NCI-H524 (cell line): ENCODE measurements around the gene PRKAR1B.
A peak's percentile ranks its signal among the peaks of the same experiment; 100 is the strongest.

ENCODE experiments used
- DNase-seq, 2 experiments: peaks; one replicate each; lab custom pipeline; 2025; lab: John Stamatoyannopoulos, UW

PRKAR1B gene

GRCh38 chr7:727104-727805 lies at the start of gene PRKAR1B:
Gene PRKAR1B, minus strand, starts transcription at chr7:727281. Its CDS starts 15,776 bp downstream, at chr7:711505.
- peak in 1 of 2 experiments; percentile 11 for DNase-seq

- DNase-seq = no peak
Measured at GRCh38 chr7:776381-776780, 49.3 kb upstream of the PRKAR1B start.

GRCh38 chr7:774161-775109 lies 47.4 kb upstream of the PRKAR1B start:
- DNase-seq = peak in 1 of 2 experiments; percentile 41

GRCh38 chr7:773622-773915 lies 46.5 kb upstream of the PRKAR1B start:
- DNase-seq = no peak

- DNase-seq = no peak
Measured at GRCh38 chr7:772861-773621, 46.0 kb upstream of the PRKAR1B start.

- no peak for DNase-seq
Measured at GRCh38 chr7:772392-772791, 45.3 kb upstream of the PRKAR1B start.

GRCh38 chr7:772005-772294 lies 44.9 kb upstream of the PRKAR1B start:
- no peak for DNase-seq

GRCh38 chr7:771234-772004 lies 44.3 kb upstream of the PRKAR1B start:
- no peak for DNase-seq

- no peak for DNase-seq
Measured at GRCh38 chr7:770741-771166, 43.7 kb upstream of the PRKAR1B start.

GRCh38 chr7:770336-770735 lies 43.3 kb upstream of the PRKAR1B start:
- DNase-seq = no peak

GRCh38 chr7:768881-769504 lies 41.9 kb upstream of the PRKAR1B start:
- DNase-seq = no peak

- DNase-seq = no peak
Measured at GRCh38 chr7:767941-768731, 41.1 kb upstream of the PRKAR1B start.

- no peak for DNase-seq
Measured at GRCh38 chr7:767580-767940, 40.5 kb upstream of the PRKAR1B start.

- no peak for DNase-seq
Measured at GRCh38 chr7:765383-765782, 38.3 kb upstream of the PRKAR1B start.

GRCh38 chr7:763762-764161 lies 36.7 kb upstream of the PRKAR1B start:
- DNase-seq = no peak

- no peak for DNase-seq
Measured at GRCh38 chr7:762885-763284, 35.8 kb upstream of the PRKAR1B start.

GRCh38 chr7:761631-762030 lies 34.5 kb upstream of the PRKAR1B start:
- no peak for DNase-seq

- DNase-seq = no peak
Measured at GRCh38 chr7:761101-761500, 34.0 kb upstream of the PRKAR1B start.

GRCh38 chr7:760006-760405 lies 32.9 kb upstream of the PRKAR1B start:
- no peak for DNase-seq

GRCh38 chr7:759569-759968 lies 32.5 kb upstream of the PRKAR1B start:
- no peak for DNase-seq

GRCh38 chr7:757741-758163 lies 30.7 kb upstream of the PRKAR1B start:
- no peak for DNase-seq
